H1 (cell line): ENCODE measurements around the gene XKR7.

Experiments used
- EP300 ChIP-seq, 2 experiments: IDR thresholded peaks; 1 replicate in 1 of 2; 2 replicates in 1 of 2; pipeline ENCODE4 v1.6.1; 2011 to 2012; ENCODE audit warnings: low read depth in 2 of 2, low read length in 2 of 2, mild to moderate bottlenecking in 2 of 2, borderline replicate concordance in 1 of 2, inconsistent platforms in 1 of 2, moderate library complexity in 1 of 2
- JUN ChIP-seq: IDR thresholded peaks from 2 replicates; pipeline ENCODE4 v1.6.1; 2011; ENCODE audit warnings: low read depth, mild to moderate bottlenecking, improper control_type of control experiment, low read length
- POLR2A ChIP-seq, 2 experiments: IDR thresholded peaks; 1 replicate in 1 of 2; 2 replicates in 1 of 2; pipeline ENCODE4 v1.6.1; 2011; ENCODE audit warnings: low read depth in 2 of 2, low read length in 2 of 2, mild to moderate bottlenecking in 2 of 2; ENCODE audit errors: control extremely low read depth in 1 of 2

DNA sequence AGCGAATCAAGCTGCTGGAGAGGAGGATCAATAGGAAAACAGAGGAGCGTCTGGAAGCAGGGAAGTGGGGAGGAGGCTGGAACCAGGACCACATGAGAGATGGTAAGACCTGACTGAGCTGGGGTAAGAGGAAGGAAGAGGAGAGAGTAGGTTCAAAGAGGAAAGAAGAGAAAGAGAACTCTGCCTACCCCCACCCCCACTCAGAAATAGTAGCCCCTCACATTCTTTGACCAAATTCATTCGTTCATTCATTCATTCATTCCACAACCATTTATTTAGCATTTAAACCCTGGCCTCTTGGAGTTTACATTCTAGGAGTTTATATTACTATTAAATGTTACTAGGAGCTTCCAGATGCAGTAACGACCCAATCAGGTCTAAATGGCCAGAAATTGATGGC lies 68.3 kb downstream of the XKR7 start:
- no peak for TF ChIP-seq EP300 (IDR thresholded peaks at IDR 0.05; ENCODE audit: borderline replicate concordance in 1 of 2, low read depth in 2 of 2, low read length in 2 of 2)
- TF ChIP-seq JUN = no peak
- no peak for TF ChIP-seq POLR2A (IDR thresholded peaks at IDR 0.05; ENCODE audit: control extremely low read depth in 1 of 2, low read depth in 2 of 2, low read length in 2 of 2)
